A549 (cell line): ENCODE measurements around the gene IL1RL2. TPM values are rescaled to one million over a fixed set of nuclear protein-coding genes. Genes with fewer than 3 reads are reported as not detected.

ENCODE experiments used
- ATAC-seq, 2 experiments: fragments of 200-7000 bp in 1 of 2; fragments of >200 bp in 1 of 2; cut with Nextera tagmentation in 1 of 2; cut with Tn5 transposase in 1 of 2; 3 replicates each; pipeline versions ENCODE4 v1.8.0 to v1.9.1; 2018 to 2020; ENCODE audit warnings: mild to moderate bottlenecking in 1 of 2, moderate library complexity in 1 of 2
- CTCF ChIA-PET: fragments of 300-600 bp; sonication (Branson Sonifier 250); formaldehyde crosslinking; extraction: SDS; loops from one replicate; lab custom pipeline; 2021; ENCODE audit warnings: antibody characterized with exemption, inconsistent platforms; lab: Yijun Ruan, JAX
- POLR2A ChIA-PET: fragments of 350-600 bp; formaldehyde crosslinking; extraction: SDS; loops from one replicate; lab custom pipeline; 2021; ENCODE audit warnings: antibody characterized with exemption, inconsistent platforms; lab: Yijun Ruan, JAX
- DNase-seq, 2 experiments: peaks; one replicate each; pipeline versions ENCODE4 v3.0.0 to v3.0.0-alpha.2; 2011 to 2016; ENCODE audit warnings: low read depth in 1 of 2, low spot score in 1 of 2
- FAIRE-seq: peaks from 2 replicates; lab custom pipeline; 2011; peaks lifted over from hg19 to GRCh38; lab: Jason Lieb, UNC
- H3K27ac ChIP-seq, 2 experiments: fragments of >200 bp; sonication (Bioruptor Twin); formaldehyde crosslinking; 3 replicates each; pipeline ENCODE4 v1.5.1; 2016 to 2017
- H3K4me1 ChIP-seq: fragments of >200 bp; sonication (Bioruptor Twin); formaldehyde crosslinking; 3 replicates; pipeline ENCODE4 v1.6.1; 2016
- H3K4me2 ChIP-seq: fragments of >200 bp; sonication (Bioruptor Twin); formaldehyde crosslinking; 3 replicates; pipeline ENCODE4 v1.6.1; 2016
- H3K4me3 ChIP-seq: fragments of >200 bp; sonication (Bioruptor Twin); formaldehyde crosslinking; 3 replicates; pipeline ENCODE4 v1.5.1; 2016
- H3K9me3 ChIP-seq: fragments of >200 bp; sonication (Bioruptor Twin); formaldehyde crosslinking; 3 replicates; pipeline ENCODE4 v1.6.1; 2016
- ATOH8 ChIP-seq: fragments of 250-450 bp; sonication (Bioruptor Pico); IDR thresholded peaks from 2 replicates; pipeline ENCODE4 v1.5.0; 2020; ENCODE audit warnings: low read depth, mild to moderate bottlenecking, moderate library complexity
- CTCF ChIP-seq: fragments of >200 bp; sonication (Bioruptor Twin); formaldehyde crosslinking; IDR thresholded peaks from 3 replicates; pipeline ENCODE4 v1.5.1; 2016
- ESRRA ChIP-seq: fragments of 150-350 bp; IDR thresholded peaks from 2 replicates; pipeline ENCODE4 v1.6.1; 2014; ENCODE audit warnings: mild to moderate bottlenecking, low read length, borderline replicate concordance
- FOSB ChIP-seq: fragments of 250-450 bp; sonication (Bioruptor Pico); IDR thresholded peaks from 2 replicates; pipeline ENCODE4 v1.5.0; 2020; ENCODE audit warnings: mild to moderate bottlenecking, moderate library complexity
- HDAC2 ChIP-seq: fragments of 200-600 bp; sonication (generic); IDR thresholded peaks from 2 replicates; pipeline ENCODE4 v1.6.1; 2016
- HEYL ChIP-seq: fragments of 250-450 bp; sonication (Bioruptor Pico); IDR thresholded peaks from 2 replicates; pipeline ENCODE4 v1.8.0; 2021; ENCODE audit warnings: mild to moderate bottlenecking, moderate library complexity
- HOXB13 ChIP-seq: fragments of 250-450 bp; sonication (Bioruptor Pico); IDR thresholded peaks from 2 replicates; pipeline ENCODE4 v1.5.0; 2020; ENCODE audit warnings: low read depth, mild to moderate bottlenecking, moderate library complexity
- HOXB5 ChIP-seq: fragments of 250-450 bp; sonication (Bioruptor Pico); IDR thresholded peaks from 2 replicates; pipeline ENCODE4 v1.5.0; 2020; ENCODE audit warnings: mild to moderate bottlenecking, moderate library complexity
- JUN ChIP-seq, 2 experiments: fragments of >200 bp; sonication (Bioruptor Twin); formaldehyde crosslinking; IDR thresholded peaks; 2 replicates in 1 of 2; 3 replicates in 1 of 2; pipeline ENCODE4 v1.6.1; 2016 to 2017
- JUNB ChIP-seq: fragments of >200 bp; sonication (Bioruptor Twin); formaldehyde crosslinking; IDR thresholded peaks from 2 replicates; pipeline ENCODE4 v1.6.1; 2016
- MYC ChIP-seq: IDR thresholded peaks from 2 replicates; pipeline ENCODE4 v1.6.1; 2012; ENCODE audit warnings: mild to moderate bottlenecking, inconsistent platforms, low read length, improper control_type of control experiment, borderline replicate concordance
- PHF8 ChIP-seq: fragments of 200-600 bp; sonication (generic); IDR thresholded peaks from 2 replicates; pipeline ENCODE4 v1.6.1; 2016; ENCODE audit warnings: low read depth, mild to moderate bottlenecking, antibody characterized with exemption, moderate library complexity, borderline replicate concordance
- SMC3 ChIP-seq: fragments of >200 bp; sonication (Bioruptor Twin); formaldehyde crosslinking; IDR thresholded peaks from 3 replicates; pipeline ENCODE4 v1.6.1; 2018; ENCODE audit warnings: inconsistent platforms
- SREBF2 ChIP-seq: fragments of 450-650 bp; IDR thresholded peaks from 2 replicates; pipeline ENCODE4 v1.6.1; 2014; ENCODE audit warnings: mild to moderate bottlenecking, moderate library complexity
- TFCP2L1 ChIP-seq: fragments of 250-450 bp; sonication (Bioruptor Pico); IDR thresholded peaks from 2 replicates; pipeline ENCODE4 v1.5.0; 2021; ENCODE audit warnings: mild to moderate bottlenecking
- TP53 ChIP-seq: fragments of 250-450 bp; sonication (Bioruptor Pico); IDR thresholded peaks from 2 replicates; pipeline ENCODE4 v1.5.0; 2021; ENCODE audit warnings: mild to moderate bottlenecking, moderate library complexity
- USF2 ChIP-seq: fragments of 450-650 bp; IDR thresholded peaks from 2 replicates; pipeline ENCODE4 v1.6.1; 2014; ENCODE audit warnings: antibody characterized with exemption
- WGBS: methylation state at CpG from one replicate; pipeline ENCODE4 v1.1.6; 2017; ENCODE audit errors: missing lambda C conversion rate; 5-methylcytosine and 5-hydroxymethylcytosine counted together
- polyA plus RNA-seq, 4 experiments: library from polyadenylated mRNA; depleted of rRNA in 3 of 4; stranded (reverse); fragments of >200 nt; fragmentation: RNase III in 1 of 4; extraction: RNeasy Plus Mini Kit Qiagen cat#74134 plus additional on column Dnase treatment in 1 of 4; gene quantifications; 2 replicates in 3 of 4; 3 replicates in 1 of 4; pipeline ENCODE4 v1.2.3, GENCODE V29; 2011 to 2017

The IL1RL2 gene
- polyA plus RNA-seq, 2 of the 4 experiments (the other 2 are of a cell fraction), result 0.05 TPM; not detected in 1

- ATAC-seq, result no peak
- TF ChIP-seq JUN (IDR thresholded peaks at IDR 0.05), result no peak
- no peak for TF ChIP-seq HOXB13
- TF ChIP-seq ATOH8 (CRISPR knock-in tag), result no peak
- TF ChIP-seq FOSB, result no peak
- TF ChIP-seq MYC, result no peak
- TF ChIP-seq USF2, result no peak
- TF ChIP-seq TFCP2L1, result no peak
- no peak for TF ChIP-seq SMC3
- TF ChIP-seq TP53 (CRISPR knock-in tag), result no peak
- ChIA-PET CTCF (interaction anchor here (0.9 to 2.4 kb wide), 6 partner anchors 11 to 242 kb away, joined by 3 to 10 read pairs (median 3); partner anchors contain the start of gene IL18R1), POLR2A (no interaction called here)
- Histone ChIP-seq H3K9me3 (no peaks in the 10 kb centered on the region), H3K4me2 (no peak overlapping the region), H3K27ac (no peak overlapping the region), H3K4me1 (peaks cover 3% of the 10 kb centered on the region; the same call in 1 of the 3 replicates), H3K4me3 (no peak overlapping the region)
- WGBS, result 35% methylated on average over 6 of the region's 6 CpGs
- DNase-seq, result no peak
- no peak for FAIRE-seq
These were observed 75.7 kb downstream of the IL1RL2 start for GRCh38 chr2:102262216-102263129.

- no peak for FAIRE-seq
- no peak for DNase-seq
- no peak for TF ChIP-seq HDAC2
- no peak for TF ChIP-seq ATOH8 (CRISPR knock-in tag)
- no peak for TF ChIP-seq JUNB
- no peak for TF ChIP-seq ESRRA
- no peak for TF ChIP-seq PHF8
- TF ChIP-seq CTCF, result no peak
- no peak for TF ChIP-seq SREBF2
- TF ChIP-seq HOXB5 (CRISPR knock-in tag), result no peak
- no peak for TF ChIP-seq FOSB
- Histone ChIP-seq H3K4me1 (no peaks in the 10 kb centered on the region), H3K4me3 (no peak overlapping the region), H3K4me2 (no peak overlapping the region), H3K9me3 (no peaks in the 10 kb centered on the region), H3K27ac (no peak overlapping the region)
- no peak for ATAC-seq
- ChIA-PET CTCF (interaction anchor here (1.2 kb wide), 1 partner anchor 11 kb away, joined by 3 read pairs; no protein-coding TSS in a partner anchor), POLR2A (interaction anchor here (0.6 kb wide), 1 partner anchor 21 kb away, joined by 3 read pairs; no protein-coding TSS in a partner anchor)
- WGBS, result 57% methylated on average over 2 of the region's 2 CpGs
These were observed 78.1 kb downstream of the IL1RL2 start for GRCh38 chr2:102264952-102265351.

- ChIA-PET CTCF (interaction anchor here (1.2 kb wide), 1 partner anchor 10 kb away, joined by 3 read pairs; no protein-coding TSS in a partner anchor), POLR2A (no interaction called here)
- no peaks in the 10 kb centered on the region for H3K4me1 ChIP-seq
- TF ChIP-seq HEYL (CRISPR knock-in tag) (no peak), ESRRA (no peak), JUNB (no peak)
- no peak overlapping the region for H3K4me2 ChIP-seq
- no peaks in the 10 kb centered on the region for H3K9me3 ChIP-seq
- 94% methylated on average over 1 of the region's 1 CpG for WGBS
- H3K4me3 ChIP-seq, result no peak overlapping the region
- H3K27ac ChIP-seq, result no peak overlapping the region
- FAIRE-seq (no peak), ATAC-seq (no peak), DNase-seq (no peak)
These were observed 79.4 kb downstream of the IL1RL2 start for GRCh38 chr2:102266204-102266603.
